ENCODE data around the gene ATIC. TPM values are rescaled to one million over a fixed set of nuclear protein-coding genes. Genes with fewer than 3 reads are reported as not detected.
A peak's percentile ranks its signal among the peaks of the same experiment; 100 is the strongest.

The ATIC gene
- total RNA-seq, 1 experiment from 2014 or later = 285 TPM

GRCh38 chr2:215397632-215398341 is 85.9 kb downstream of the ATIC start:
- TF ChIP-seq ZBTB21 (CRISPR knock-in tag; IDR thresholded peaks at IDR 0.05; ENCODE audit: borderline replicate concordance) (no peak), NR2C2 (CRISPR knock-in tag; IDR thresholded peaks at IDR 0.05) (no peak), MYBL2 (CRISPR knock-in tag; IDR thresholded peaks at IDR 0.05) (no peak), AFF4 (CRISPR knock-in tag; IDR thresholded peaks at IDR 0.05; ENCODE audit: borderline replicate concordance) (no peak), PRRX2 (CRISPR knock-in tag; IDR thresholded peaks at IDR 0.05) (no peak), PREB (CRISPR knock-in tag; IDR thresholded peaks at IDR 0.05; ENCODE audit: borderline replicate concordance) (no peak), MXD4 (CRISPR knock-in tag; IDR thresholded peaks at IDR 0.05; ENCODE audit: borderline replicate concordance) (no peak), MAX (CRISPR knock-in tag; IDR thresholded peaks at IDR 0.05) (no peak), E2F4 (CRISPR knock-in tag; IDR thresholded peaks at IDR 0.05; ENCODE audit: borderline replicate concordance, low read depth) (no peak), ZNF281 (CRISPR knock-in tag; IDR thresholded peaks at IDR 0.05) (no peak), GTF2I (CRISPR knock-in tag; conservative IDR thresholded peaks at IDR 0.05) (no peak), ZSCAN18 (CRISPR knock-in tag; IDR thresholded peaks at IDR 0.05) (no peak), NFYB (CRISPR knock-in tag; conservative IDR thresholded peaks at IDR 0.05; ENCODE audit: low read depth) (no peak), USF2 (CRISPR knock-in tag; IDR thresholded peaks at IDR 0.05) (no peak), ZNF263 (CRISPR knock-in tag; IDR thresholded peaks at IDR 0.05; ENCODE audit: low read depth) (no peak)
- ChIA-PET CTCF (no interaction called here), POLR2A (no interaction called here)
- no peak for ATAC-seq
- Mint-ChIP-seq H3K27me3 (ENCODE audit: low read depth) (no peaks in the 10 kb centered on the region), H3K4me1 (peaks cover 21% of the 10 kb centered on the region), H3K27ac (peak overlapping the region; percentile 22), H3K9me3 (no peaks in the 10 kb centered on the region), H3K4me3 (no peak overlapping the region), H3K36me3 (peaks cover 44% of the 10 kb centered on the region)
- DNase-seq (ENCODE audit: low spot score) = no peak
